KBM-7 (cell line): ENCODE data around the gene MYL12B.
A peak's percentile ranks its signal among the peaks of the same experiment; 100 is the strongest.
"Not testable (repeated sequence)": the region's sequence is repeated elsewhere in the genome, so short reads cannot be mapped to it uniquely, and the experiment has no call there.

Experiments used
- DNase-seq: peaks from one replicate; pipeline ENCODE4 v3.0.0-alpha.2; 2015
- in situ Hi-C: fragments of 300-500 bp; cut with MboI; formaldehyde crosslinking; loops from 2 replicates; pipeline ENCODE4 v1.14.3; 2020; ENCODE audit warnings: low sequenced_read_pairs, low pct_unique_long_range_greater_than_20kb, mixed read lengths

Gene MYL12B

GRCh38 chr18:3283253-3283863, 21.4 kb downstream of the MYL12B start:
- in situ Hi-C loops, result loop anchor here (25.0 kb wide), 3 partner anchors 379 to 704 kb away; no protein-coding TSS in a partner anchor
- DNase-seq, result no peak

- in situ Hi-C loops, result loop anchor here (25.0 kb wide), 3 partner anchors 378 to 703 kb away; no protein-coding TSS in a partner anchor
These were observed 22.0 kb downstream of the MYL12B start for GRCh38 chr18:3283908-3284307.

GRCh38 chr18:3284501-3284900, 22.6 kb downstream of the MYL12B start:
- in situ Hi-C loops, result loop anchor here (25.0 kb wide), 3 partner anchors 378 to 703 kb away; no protein-coding TSS in a partner anchor
- DNase-seq, result no peak

More at GRCh38 chr18:3283908-3284307, 22.0 kb downstream of the MYL12B start:
- no peak for DNase-seq

- in situ Hi-C loops, result loop anchor here (25.0 kb wide), 3 partner anchors 376 to 701 kb away; no protein-coding TSS in a partner anchor
- peak; percentile 38 for DNase-seq
These were observed 24.2 kb downstream of the MYL12B start for GRCh38 chr18:3286159-3286558.

GRCh38 chr18:3293196-3293951, 31.4 kb downstream of the MYL12B start:
- no peak for DNase-seq
- in situ Hi-C loops, result loop anchor here (25.0 kb wide), 3 partner anchors 369 to 694 kb away; no protein-coding TSS in a partner anchor

GRCh38 chr18:3294435-3295080, 32.6 kb downstream of the MYL12B start:
- no peak for DNase-seq
- in situ Hi-C loops, result loop anchor here (25.0 kb wide), 3 partner anchors 368 to 693 kb away; no protein-coding TSS in a partner anchor

- peak; percentile 95 for DNase-seq
- in situ Hi-C loops, result loop anchor here (25.0 kb wide), 3 partner anchors 365 to 690 kb away; no protein-coding TSS in a partner anchor
These were observed 35.4 kb downstream of the MYL12B start for GRCh38 chr18:3297025-3297984.

- no peak for DNase-seq
- in situ Hi-C loops, result no loop called here
These were observed 42.9 kb downstream of the MYL12B start for GRCh38 chr18:3304832-3305231.

GRCh38 chr18:3305354-3305762, 43.4 kb downstream of the MYL12B start:
- in situ Hi-C loops, result no loop called here
- peak; percentile 60 for DNase-seq

GRCh38 chr18:3305933-3306332, 44.0 kb downstream of the MYL12B start:
- in situ Hi-C loops, result no loop called here
- DNase-seq, result peak; percentile 69

- DNase-seq, result no peak
- in situ Hi-C loops, result no loop called here
These were observed 44.5 kb downstream of the MYL12B start for GRCh38 chr18:3306391-3306790.

- in situ Hi-C loops, result no loop called here
- no peak for DNase-seq
These were observed 51.8 kb downstream of the MYL12B start for GRCh38 chr18:3313685-3314084.

- in situ Hi-C loops, result not testable (repeated sequence)
These were observed 53.4 kb downstream of the MYL12B start for GRCh38 chr18:3315344-3315743.

GRCh38 chr18:3319399-3319798, 57.5 kb downstream of the MYL12B start:
- no peak for DNase-seq
- in situ Hi-C loops, result no loop called here

More at GRCh38 chr18:3315344-3315743, 53.4 kb downstream of the MYL12B start:
- not testable (repeated sequence) for DNase-seq

GRCh38 chr18:3319894-3320454, 58.0 kb downstream of the MYL12B start:
- in situ Hi-C loops, result no loop called here
- no peak for DNase-seq

- no peak for DNase-seq
- in situ Hi-C loops, result no loop called here
These were observed 59.3 kb downstream of the MYL12B start for GRCh38 chr18:3321133-3321812.

GRCh38 chr18:3323900-3324299, 62.0 kb downstream of the MYL12B start:
- in situ Hi-C loops, result no loop called here
- DNase-seq, result peak; percentile 19
